ENCODE data around the gene EVPLL. TPM values are rescaled to one million over a fixed set of nuclear protein-coding genes. Genes with fewer than 3 reads are reported as not detected.
"Not testable (repeated sequence)": the region's sequence is repeated elsewhere in the genome, so short reads cannot be mapped to it uniquely, and the experiment has no call there.

Gene EVPLL
- total RNA-seq, 1 donor from 2014 or later, result not detected

GRCh38 chr17:18368946-18369345 lies 8.6 kb upstream of the EVPLL start:
- Mint-ChIP-seq H3K27ac (ENCODE audit: unreplicated experiment) (no peak overlapping the region), H3K27me3 (ENCODE audit: unreplicated experiment) (peaks cover 2% of the 10 kb centered on the region), H3K4me3 (ENCODE audit: unreplicated experiment) (no peak overlapping the region), H3K9me3 (ENCODE audit: unreplicated experiment) (peaks cover 2% of the 10 kb centered on the region), H3K4me1 (ENCODE audit: low read depth, unreplicated experiment) (no peaks in the 10 kb centered on the region), H3K36me3 (ENCODE audit: unreplicated experiment) (no peaks in the 10 kb centered on the region)
- no peak for DNase-seq
- TF ChIP-seq CTCF (IDR thresholded peaks at IDR 0.05; ENCODE audit: partially characterized antibody, unreplicated experiment), result no peak

DNA sequence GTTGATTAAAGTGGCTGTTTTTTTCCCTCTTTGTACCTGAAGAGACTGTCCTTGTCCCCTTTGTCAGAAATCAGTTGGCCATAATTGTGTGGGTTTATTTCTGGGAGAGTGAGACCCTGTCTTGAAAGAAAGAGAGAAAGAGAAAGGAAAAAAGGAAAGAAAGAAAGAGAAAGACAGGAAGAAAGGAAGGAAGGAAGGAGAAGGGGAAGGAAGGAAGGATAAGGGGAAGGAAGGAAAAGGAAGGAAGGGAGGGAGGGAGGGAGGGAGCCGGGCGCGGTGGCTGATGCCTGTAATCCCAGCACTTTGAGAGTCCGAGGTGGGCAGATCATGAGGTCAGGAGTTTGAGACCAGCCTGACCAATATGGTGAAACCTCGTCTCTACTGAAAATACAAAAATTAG lies 6.8 kb upstream of the EVPLL start:
- Mint-ChIP-seq H3K36me3 (ENCODE audit: unreplicated experiment) (no peaks in the 10 kb centered on the region), H3K27me3 (ENCODE audit: unreplicated experiment) (peaks cover 2% of the 10 kb centered on the region), H3K4me3 (ENCODE audit: unreplicated experiment) (no peak overlapping the region), H3K9me3 (ENCODE audit: unreplicated experiment) (peaks cover 2% of the 10 kb centered on the region), H3K4me1 (ENCODE audit: low read depth, unreplicated experiment) (no peaks in the 10 kb centered on the region), H3K27ac (ENCODE audit: unreplicated experiment) (no peak overlapping the region)
- no peak for DNase-seq
- no peak for TF ChIP-seq CTCF (IDR thresholded peaks at IDR 0.05; ENCODE audit: partially characterized antibody, unreplicated experiment)

DNA sequence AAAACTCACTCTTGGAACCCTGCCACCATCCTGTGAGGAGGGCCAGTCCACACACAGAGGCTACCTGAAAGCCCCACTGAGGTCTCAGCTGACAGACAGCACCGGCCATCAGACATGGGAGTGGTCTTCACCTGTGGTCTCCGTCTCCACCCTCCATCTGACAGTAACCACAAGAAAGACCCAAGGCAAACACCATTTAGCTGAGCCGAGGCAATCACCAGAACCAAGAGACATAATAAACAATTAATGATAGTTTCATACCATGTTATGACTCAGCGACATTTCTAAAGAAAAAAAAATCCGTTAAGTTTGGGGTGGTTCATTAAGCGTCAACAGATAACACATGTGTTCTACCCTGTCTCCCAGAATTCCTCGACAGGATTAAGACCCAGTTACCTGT lies 6.1 kb upstream of the EVPLL start:
- H3K4me3 Mint-ChIP-seq (ENCODE audit: unreplicated experiment), result no peak overlapping the region

GRCh38 chr17:18373181-18373580 lies 4.4 kb upstream of the EVPLL start:
- not testable (repeated sequence) for H3K9me3 Mint-ChIP-seq (ENCODE audit: unreplicated experiment); H3K27me3 Mint-ChIP-seq (ENCODE audit: unreplicated experiment); H3K4me3 Mint-ChIP-seq (ENCODE audit: unreplicated experiment); DNase-seq; H3K27ac Mint-ChIP-seq (ENCODE audit: unreplicated experiment); H3K4me1 Mint-ChIP-seq (ENCODE audit: low read depth, unreplicated experiment); H3K36me3 Mint-ChIP-seq (ENCODE audit: unreplicated experiment)

More for the DNA sequence above, 6.1 kb upstream of the EVPLL start:
- DNase-seq, result no peak
- Mint-ChIP-seq H3K4me1 (ENCODE audit: low read depth, unreplicated experiment) (no peaks in the 10 kb centered on the region), H3K27ac (ENCODE audit: unreplicated experiment) (no peak overlapping the region), H3K36me3 (ENCODE audit: unreplicated experiment) (no peaks in the 10 kb centered on the region), H3K9me3 (ENCODE audit: unreplicated experiment) (peaks cover 2% of the 10 kb centered on the region), H3K27me3 (ENCODE audit: unreplicated experiment) (peaks cover 3% of the 10 kb centered on the region)
- no peak for TF ChIP-seq CTCF (IDR thresholded peaks at IDR 0.05; ENCODE audit: partially characterized antibody, unreplicated experiment)

- TF ChIP-seq CTCF (IDR thresholded peaks at IDR 0.05; ENCODE audit: partially characterized antibody, unreplicated experiment), result no peak
- DNase-seq, result no peak
- Mint-ChIP-seq H3K36me3 (ENCODE audit: unreplicated experiment) (no peaks in the 10 kb centered on the region), H3K27ac (ENCODE audit: unreplicated experiment) (no peak overlapping the region), H3K4me3 (ENCODE audit: unreplicated experiment) (no peak overlapping the region), H3K9me3 (ENCODE audit: unreplicated experiment) (no peaks in the 10 kb centered on the region), H3K4me1 (ENCODE audit: low read depth, unreplicated experiment) (no peaks in the 10 kb centered on the region), H3K27me3 (ENCODE audit: unreplicated experiment) (peaks cover 4% of the 10 kb centered on the region)
These were observed 3.4 kb upstream of the EVPLL start for GRCh38 chr17:18374216-18374615.

DNA sequence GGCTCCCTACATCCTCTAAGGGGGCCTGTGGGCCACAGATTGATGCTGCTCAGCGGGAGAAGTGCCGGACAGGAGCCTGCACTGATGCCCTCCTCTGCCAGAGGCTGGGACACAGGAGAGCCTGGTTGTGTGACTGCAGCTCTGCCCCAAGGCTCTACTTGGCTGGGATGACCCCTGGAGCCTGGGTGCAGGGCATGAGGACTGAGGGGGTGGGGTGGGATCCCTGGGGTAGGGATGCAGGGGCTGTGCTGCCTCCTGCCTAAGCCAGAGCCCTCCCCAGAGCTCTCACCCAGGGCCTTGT lies 577 bp downstream of the EVPLL start:
- DNase-seq, result no peak
- H3K27me3 Mint-ChIP-seq (ENCODE audit: unreplicated experiment), result peaks cover 5% of the 10 kb centered on the region
- no peaks in the 10 kb centered on the region for H3K4me1 Mint-ChIP-seq (ENCODE audit: low read depth, unreplicated experiment)
- peaks cover 2% of the 10 kb centered on the region for H3K9me3 Mint-ChIP-seq (ENCODE audit: unreplicated experiment)
- H3K4me3 Mint-ChIP-seq (ENCODE audit: unreplicated experiment), result no peak overlapping the region
- H3K27ac Mint-ChIP-seq (ENCODE audit: unreplicated experiment), result no peak overlapping the region
- no peaks in the 10 kb centered on the region for H3K36me3 Mint-ChIP-seq (ENCODE audit: unreplicated experiment)
- no peak for TF ChIP-seq CTCF (IDR thresholded peaks at IDR 0.05; ENCODE audit: partially characterized antibody, unreplicated experiment)

GRCh38 chr17:18378614-18379013 lies 1.0 kb downstream of the EVPLL start:
- DNase-seq; H3K27ac Mint-ChIP-seq (ENCODE audit: unreplicated experiment); H3K27me3 Mint-ChIP-seq (ENCODE audit: unreplicated experiment); H3K4me3 Mint-ChIP-seq (ENCODE audit: unreplicated experiment); H3K4me1 Mint-ChIP-seq (ENCODE audit: low read depth, unreplicated experiment); H3K36me3 Mint-ChIP-seq (ENCODE audit: unreplicated experiment); H3K9me3 Mint-ChIP-seq (ENCODE audit: unreplicated experiment): not testable (repeated sequence)
